ENCODE results near the gene CCDC33.

The CCDC33 gene

DNA sequence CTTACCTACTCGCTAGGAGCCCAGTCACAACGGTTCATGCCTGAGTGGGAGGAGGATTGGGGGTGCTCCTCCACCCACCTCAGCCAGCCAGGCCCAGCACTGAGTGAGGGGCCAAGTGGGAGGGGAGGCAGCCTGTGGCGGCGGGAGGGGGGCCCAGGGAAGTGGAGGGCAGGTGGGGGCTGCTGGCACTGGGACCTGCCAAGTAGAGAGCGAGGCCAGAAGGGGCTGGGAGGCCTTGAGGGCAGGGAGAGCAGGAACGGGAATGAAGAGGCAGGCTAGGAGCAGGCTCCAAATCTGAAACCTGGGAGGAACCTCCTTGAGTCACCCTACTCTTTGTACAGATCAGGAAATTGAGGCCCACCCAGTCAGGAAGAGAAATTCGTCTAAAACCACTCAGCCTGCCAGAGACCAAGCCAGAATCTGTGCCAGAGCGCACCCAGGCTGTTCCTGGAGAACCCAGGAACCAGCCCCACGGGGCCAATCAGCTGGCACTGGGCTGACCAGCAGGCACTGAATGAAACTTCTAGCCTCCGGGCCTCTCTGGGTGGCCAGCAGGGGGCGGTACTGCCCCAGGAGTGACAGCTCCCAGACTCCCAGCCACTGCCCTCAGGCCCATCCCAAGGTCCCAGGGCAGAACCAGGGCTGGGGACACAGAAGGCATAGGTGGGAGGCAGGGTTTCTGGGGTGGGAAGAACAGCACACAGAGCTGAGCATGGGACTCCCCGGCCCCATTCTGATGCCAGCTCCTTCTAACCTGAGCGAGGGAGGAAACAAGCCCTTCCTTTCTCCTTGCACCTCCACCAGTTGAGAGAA is 146.1 kb downstream of the CCDC33 start:
- H3K4me3 ChIP-seq (ENCODE audit: low read depth, low read length): no peak overlapping the region
- TF ChIP-seq, protein P1, sequence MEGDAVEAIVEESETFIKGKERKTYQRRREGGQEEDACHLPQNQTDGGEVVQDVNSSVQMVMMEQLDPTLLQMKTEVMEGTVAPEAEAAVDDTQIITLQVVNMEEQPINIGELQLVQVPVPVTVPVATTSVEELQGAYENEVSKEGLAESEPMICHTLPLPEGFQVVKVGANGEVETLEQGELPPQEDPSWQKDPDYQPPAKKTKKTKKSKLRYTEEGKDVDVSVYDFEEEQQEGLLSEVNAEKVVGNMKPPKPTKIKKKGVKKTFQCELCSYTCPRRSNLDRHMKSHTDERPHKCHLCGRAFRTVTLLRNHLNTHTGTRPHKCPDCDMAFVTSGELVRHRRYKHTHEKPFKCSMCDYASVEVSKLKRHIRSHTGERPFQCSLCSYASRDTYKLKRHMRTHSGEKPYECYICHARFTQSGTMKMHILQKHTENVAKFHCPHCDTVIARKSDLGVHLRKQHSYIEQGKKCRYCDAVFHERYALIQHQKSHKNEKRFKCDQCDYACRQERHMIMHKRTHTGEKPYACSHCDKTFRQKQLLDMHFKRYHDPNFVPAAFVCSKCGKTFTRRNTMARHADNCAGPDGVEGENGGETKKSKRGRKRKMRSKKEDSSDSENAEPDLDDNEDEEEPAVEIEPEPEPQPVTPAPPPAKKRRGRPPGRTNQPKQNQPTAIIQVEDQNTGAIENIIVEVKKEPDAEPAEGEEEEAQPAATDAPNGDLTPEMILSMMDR (IDR thresholded peaks at IDR 0.05; ENCODE audit: insufficient read depth, low read depth, low read length, missing control alignments): peak; percentile 97
- peak; percentile 86 for DNase-seq (ENCODE audit: low read depth)

DNA sequence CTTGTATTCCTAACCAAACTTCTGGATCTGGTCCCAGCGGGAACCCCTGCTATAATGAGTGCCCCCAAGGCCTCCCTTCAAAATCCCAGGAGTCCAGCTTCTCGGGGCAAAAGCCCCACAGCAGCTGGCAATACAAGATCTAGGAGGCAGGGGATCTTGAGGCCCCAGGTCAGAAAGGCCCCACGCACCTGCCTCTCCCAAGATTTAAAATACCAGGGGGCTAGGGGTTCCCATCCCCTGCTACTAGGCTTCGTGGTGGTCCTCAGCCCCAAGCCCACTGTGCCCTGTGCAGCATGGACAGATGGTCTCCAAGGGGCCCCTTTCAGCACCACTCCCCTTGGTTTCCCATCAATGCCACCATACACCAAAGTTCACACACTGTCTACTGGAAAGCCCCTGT is 147.2 kb downstream of the CCDC33 start:
- no peak overlapping the region; the same call in 1 of the 2 replicates for H3K4me3 ChIP-seq (ENCODE audit: low read depth, low read length)
- TF ChIP-seq, protein P1 (IDR thresholded peaks at IDR 0.05; ENCODE audit: insufficient read depth, low read depth, low read length, missing control alignments): no peak
- no peak for DNase-seq (ENCODE audit: low read depth)

DNA sequence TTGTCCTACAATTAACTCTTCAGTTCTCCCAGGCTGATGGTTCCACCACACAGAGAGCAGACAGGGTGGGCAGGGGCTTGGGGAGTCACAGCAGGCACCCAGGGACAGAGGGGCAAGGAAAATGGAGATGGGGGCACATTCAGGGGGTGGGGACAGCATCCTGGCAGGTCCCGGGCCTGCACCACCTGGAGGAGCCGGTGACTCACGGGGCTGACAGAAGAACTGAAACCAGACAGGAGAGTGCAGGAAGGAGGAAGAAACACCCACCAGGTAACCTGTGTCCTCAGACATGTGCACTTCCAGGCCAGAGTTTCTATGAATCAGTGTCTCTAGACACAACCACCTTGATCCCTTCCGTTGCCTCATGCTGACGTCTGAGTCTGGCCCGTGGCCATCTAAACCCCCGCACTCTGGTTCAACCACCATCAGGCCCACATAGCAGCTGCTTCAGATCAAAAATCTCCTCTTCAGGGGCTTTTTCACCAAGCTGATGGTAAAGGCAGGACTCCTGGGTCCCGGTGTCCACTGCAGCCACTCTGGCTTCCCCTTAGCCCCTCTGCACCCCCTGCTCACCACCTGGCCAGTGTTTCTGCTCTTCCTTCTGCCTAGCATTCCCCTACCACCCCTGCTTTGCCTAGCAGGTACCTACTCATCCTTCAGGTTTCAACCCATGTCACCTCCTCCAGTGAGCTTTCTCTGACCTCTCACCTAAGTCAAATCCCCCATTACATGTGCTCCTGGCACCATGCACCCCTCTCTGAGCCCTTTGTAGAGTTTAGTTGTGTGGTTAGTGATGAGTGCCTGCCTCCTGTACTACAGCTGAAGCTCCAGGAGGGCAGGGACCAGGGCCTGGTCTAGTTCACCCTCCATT is 147.8 kb downstream of the CCDC33 start:
- peak; percentile 92 for DNase-seq (ENCODE audit: low read depth)
- TF ChIP-seq, protein P1 (IDR thresholded peaks at IDR 0.05; ENCODE audit: insufficient read depth, low read depth, low read length, missing control alignments): no peak
- H3K4me3 ChIP-seq (ENCODE audit: low read depth, low read length): peak overlapping the region; percentile 29

DNA sequence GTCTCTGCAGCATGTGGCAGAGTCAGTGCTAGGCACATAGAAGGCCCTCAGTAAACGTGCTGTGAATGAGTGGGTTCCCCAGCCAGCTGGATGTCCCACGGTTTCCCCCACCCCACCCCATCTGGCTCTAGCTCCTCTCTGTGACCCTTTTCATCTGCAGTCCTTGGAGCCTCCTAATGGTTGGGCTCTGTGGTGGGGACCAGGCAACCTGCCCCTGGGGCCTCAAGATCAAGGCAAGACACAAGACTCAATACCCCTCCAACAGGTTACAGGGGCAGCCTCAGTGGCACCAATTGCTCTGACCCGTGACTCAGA is 148.4 kb downstream of the CCDC33 start:
- DNase-seq (ENCODE audit: low read depth): no peak
- peak overlapping the region; percentile 29 for H3K4me3 ChIP-seq (ENCODE audit: low read depth, low read length)
- TF ChIP-seq, protein P1 (IDR thresholded peaks at IDR 0.05; ENCODE audit: insufficient read depth, low read depth, low read length, missing control alignments): no peak

DNA sequence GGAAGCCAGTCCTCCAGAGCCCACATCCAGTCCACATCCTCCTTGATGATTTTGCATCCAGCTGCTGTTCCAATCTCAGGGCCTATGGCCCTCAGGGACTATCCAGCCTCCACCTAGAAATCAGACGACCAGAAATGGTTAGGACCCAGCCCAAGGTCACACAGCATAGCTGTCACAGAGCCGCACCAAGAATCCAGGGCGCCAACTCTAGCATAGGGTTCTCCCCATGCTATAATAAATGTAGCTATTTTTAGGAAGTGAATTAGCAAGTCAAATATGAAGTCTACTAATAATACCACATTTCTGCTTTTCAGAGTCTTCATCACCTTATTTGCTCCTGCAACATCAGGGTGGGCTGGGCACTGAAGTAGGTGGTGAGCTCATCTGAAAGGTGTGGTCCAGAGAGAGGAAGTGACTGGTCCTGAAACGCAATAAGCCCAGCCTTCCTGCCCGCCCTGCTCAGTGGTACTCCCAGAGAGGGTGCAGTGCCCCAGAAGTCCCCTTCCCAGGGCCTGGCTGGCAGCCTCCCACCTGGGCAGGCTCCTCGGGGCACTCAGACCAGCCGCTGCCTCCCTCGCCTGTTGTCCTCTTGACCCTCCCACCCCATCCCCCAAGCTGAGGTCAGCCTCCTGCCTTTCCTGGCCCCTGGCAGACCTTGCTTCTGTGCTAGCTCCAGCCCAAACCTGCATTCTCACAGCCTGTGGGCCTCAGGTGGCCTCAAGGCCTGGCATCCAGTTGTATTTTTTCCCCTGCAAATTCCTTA is 148.9 kb downstream of the CCDC33 start:
- peak overlapping the region; percentile 29 for H3K4me3 ChIP-seq (ENCODE audit: low read depth, low read length)
- TF ChIP-seq, protein P1 (IDR thresholded peaks at IDR 0.05; ENCODE audit: insufficient read depth, low read depth, low read length, missing control alignments): no peak
- DNase-seq (ENCODE audit: low read depth): peak; percentile 94

DNA sequence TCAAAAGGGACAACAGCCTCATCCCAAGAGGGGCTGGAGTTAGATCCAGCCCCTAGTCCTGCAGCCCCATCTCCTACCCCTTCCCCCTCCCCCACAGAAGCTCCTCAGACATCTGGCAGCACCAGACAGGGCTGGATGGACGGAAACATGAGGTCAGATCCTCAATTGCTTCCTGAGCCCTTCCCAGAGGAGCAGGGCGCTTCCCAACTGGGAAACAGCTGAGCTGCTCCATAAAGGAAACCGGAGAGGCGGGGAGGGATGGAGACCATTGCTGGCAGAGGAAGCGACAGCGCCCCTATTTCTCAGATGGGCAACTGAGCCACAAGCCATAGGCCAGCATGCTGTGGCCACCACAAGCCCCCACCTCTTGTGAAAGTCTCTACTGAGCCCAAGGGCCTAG is 149.6 kb downstream of the CCDC33 start:
- no peak for DNase-seq (ENCODE audit: low read depth)
- peak overlapping the region; percentile 15 for H3K4me3 ChIP-seq (ENCODE audit: low read depth, low read length)
- TF ChIP-seq, protein P1 (IDR thresholded peaks at IDR 0.05; ENCODE audit: insufficient read depth, low read depth, low read length, missing control alignments): no peak
